Astrocyte of the spinal cord (primary cell): ENCODE measurements around the gene NUP50.

ENCODE experiments used
- DNase-seq: peaks from one replicate; pipeline ENCODE4 v3.0.0; 2011; ENCODE audit warnings: low read depth, low spot score
- H3K4me3 ChIP-seq: 2 replicates; pipeline ENCODE4 v1.5.1; 2011; ENCODE audit warnings: low read depth, mild to moderate bottlenecking, low read length, moderate library complexity
- CTCF ChIP-seq: IDR thresholded peaks from 2 replicates; pipeline ENCODE4 v1.5.1; 2012; ENCODE audit warnings: low read depth, mild to moderate bottlenecking, low read length, inconsistent platforms
- in situ Hi-C: cut with HindIII; loops from 2 replicates; pipeline ENCODE4 v1.10.0; 2017; ENCODE audit warnings: low sequenced_read_pairs

The NUP50 gene

GRCh38 chr22:45203150-45203951, 39.6 kb downstream of the NUP50 start:
- no peak for TF ChIP-seq CTCF
- in situ Hi-C loops = no loop called here
- DNase-seq = no peak
- H3K4me3 ChIP-seq = no peak overlapping the region

GRCh38 chr22:45204241-45204640, 40.5 kb downstream of the NUP50 start:
- DNase-seq = no peak
- no peak for TF ChIP-seq CTCF
- H3K4me3 ChIP-seq = no peak overlapping the region
- in situ Hi-C loops = no loop called here

GRCh38 chr22:45204819-45205218, 41.1 kb downstream of the NUP50 start:
- in situ Hi-C loops = no loop called here
- no peak for TF ChIP-seq CTCF

GRCh38 chr22:45205276-45205925, 41.7 kb downstream of the NUP50 start:
- in situ Hi-C loops = no loop called here
- H3K4me3 ChIP-seq = no peak overlapping the region
- no peak for DNase-seq
- no peak for TF ChIP-seq CTCF

More at GRCh38 chr22:45204819-45205218, 41.1 kb downstream of the NUP50 start:
- no peak overlapping the region for H3K4me3 ChIP-seq
- no peak for DNase-seq

DNA sequence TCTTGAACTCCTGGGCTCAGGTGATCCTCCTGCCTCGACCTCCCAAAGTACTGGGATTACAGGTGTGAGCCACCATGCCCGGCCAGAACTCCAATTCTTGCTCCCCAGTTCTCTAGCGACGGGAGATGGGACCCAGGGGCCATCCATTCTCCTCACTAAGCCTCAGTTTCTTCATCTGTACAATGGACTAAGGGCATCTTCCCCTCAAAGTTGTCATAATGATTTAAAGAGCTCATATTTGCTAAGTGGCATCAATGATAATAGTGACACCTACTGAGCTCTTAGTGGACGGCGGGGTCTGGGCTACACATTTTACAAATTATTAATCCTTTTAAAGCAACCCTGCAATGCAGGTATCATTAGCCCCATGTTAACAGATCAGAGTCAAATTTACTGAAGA, 42.5 kb downstream of the NUP50 start:
- in situ Hi-C loops = no loop called here
- no peak for DNase-seq

DNA sequence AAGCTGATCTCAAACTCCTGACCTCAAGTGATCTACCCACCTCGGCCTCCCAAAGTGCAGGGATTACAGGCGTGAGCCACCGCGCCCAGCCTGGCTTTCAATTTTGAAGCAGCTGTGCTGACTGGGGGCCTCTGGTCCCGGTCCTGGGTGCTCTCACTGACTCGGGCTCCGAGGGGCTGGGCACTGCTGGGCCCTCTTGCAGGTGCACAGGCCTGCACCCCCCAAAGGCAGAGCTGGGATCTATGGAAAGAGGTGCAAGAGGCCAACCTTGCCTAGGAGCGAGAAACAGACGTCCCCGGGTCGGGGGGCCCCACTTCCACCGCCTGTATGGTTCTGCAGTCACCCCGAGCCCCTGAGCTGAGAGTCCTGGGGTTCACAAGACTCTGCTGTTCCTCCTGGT, 43.8 kb downstream of the NUP50 start:
- in situ Hi-C loops = no loop called here
- H3K4me3 ChIP-seq = no peak overlapping the region
- DNase-seq = no peak
- no peak for TF ChIP-seq CTCF

More for the DNA sequence above, 42.5 kb downstream of the NUP50 start:
- H3K4me3 ChIP-seq = no peak overlapping the region
- no peak for TF ChIP-seq CTCF
